Epithelial cell of prostate (primary cell): ENCODE results near the gene TESK2.
A peak's percentile ranks its signal among the peaks of the same experiment; 100 is the strongest.
"Not testable (repeated sequence)": the region's sequence is repeated elsewhere in the genome, so short reads cannot be mapped to it uniquely, and the experiment has no call there.

Experiments used
- DNase-seq: peaks from one replicate; pipeline ENCODE4 v3.0.0-alpha.2; 2011; ENCODE audit warnings: low read depth, low spot score
- H3K27ac ChIP-seq: fragments of 450-650 bp; 2 replicates; pipeline ENCODE4 v1.5.1; 2017; ENCODE audit warnings: mild to moderate bottlenecking

Gene TESK2

DNA sequence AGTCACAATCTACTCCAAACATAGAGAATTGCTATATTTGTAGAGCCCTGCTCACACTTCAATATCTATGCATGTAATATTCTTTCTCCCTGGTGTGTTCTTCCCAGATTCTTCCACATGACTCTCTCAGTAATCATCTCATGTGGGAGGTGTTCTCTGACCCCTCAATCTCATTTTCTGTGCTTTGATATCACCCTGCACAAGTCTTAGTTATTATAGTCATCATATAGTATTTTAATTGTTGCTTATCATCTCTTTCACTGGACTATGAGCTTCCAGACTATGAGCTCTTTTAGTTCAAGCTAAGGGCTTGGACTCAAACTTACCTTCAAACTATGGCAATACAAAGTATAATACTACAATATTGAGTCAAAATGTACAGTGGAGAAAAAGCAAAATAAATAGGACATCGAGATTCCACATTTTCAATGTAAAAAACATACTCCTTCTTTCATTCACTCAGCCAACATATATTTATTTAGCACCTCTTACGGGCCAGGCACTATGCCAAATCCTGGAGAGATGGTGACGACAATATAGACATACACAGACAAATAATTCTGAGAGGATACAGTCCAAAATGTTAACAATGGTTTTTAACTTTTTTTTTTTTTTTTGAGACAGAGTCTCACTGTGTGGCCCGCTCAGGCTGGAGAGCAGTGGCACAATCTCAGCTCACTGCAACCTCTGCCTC lies 12.7 kb downstream of the TESK2 start:
- no peak for DNase-seq

DNA sequence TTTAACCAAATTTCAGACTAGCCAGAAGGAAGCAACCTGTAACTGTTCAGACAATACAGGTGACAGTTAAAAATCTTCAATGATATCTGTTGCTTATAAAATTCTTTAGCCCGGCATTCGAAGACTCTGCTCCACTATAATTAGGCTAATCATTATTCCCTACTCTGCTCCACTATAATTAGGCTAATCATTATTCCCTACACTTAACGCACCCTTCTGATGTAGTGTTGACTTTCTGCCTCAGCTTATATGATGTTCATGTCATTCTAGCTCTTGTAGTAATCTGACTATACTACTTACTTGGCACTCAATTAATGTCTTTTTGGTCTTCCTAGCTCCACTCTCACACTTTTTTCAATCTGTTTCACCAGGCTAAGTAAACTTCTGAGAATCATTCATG lies 13.3 kb downstream of the TESK2 start:
- no peak for DNase-seq
- no peak overlapping the region for H3K27ac ChIP-seq

More for the DNA sequence above, 12.7 kb downstream of the TESK2 start:
- H3K27ac ChIP-seq, result no peak overlapping the region

DNA sequence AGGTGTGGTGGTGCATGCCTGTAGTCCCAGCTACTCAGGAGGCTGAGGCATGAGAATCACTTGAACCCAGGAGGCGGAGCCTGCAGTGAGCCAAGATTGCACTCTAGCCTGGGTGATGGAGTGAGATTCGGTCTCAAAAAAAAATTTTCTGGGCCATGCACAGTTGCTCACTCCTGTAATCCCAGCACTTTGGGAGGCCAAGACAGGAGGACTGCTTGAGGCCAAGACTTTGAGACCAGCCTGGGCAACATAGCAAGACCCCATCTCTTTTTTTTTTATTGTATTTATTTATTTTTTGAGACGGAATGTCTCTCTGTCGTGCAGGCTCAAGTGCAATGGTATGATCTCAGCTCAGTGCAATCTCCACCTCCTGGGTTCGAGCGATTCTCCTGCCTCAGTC lies 16.8 kb downstream of the TESK2 start:
- H3K27ac ChIP-seq, DNase-seq: not testable (repeated sequence)

DNA sequence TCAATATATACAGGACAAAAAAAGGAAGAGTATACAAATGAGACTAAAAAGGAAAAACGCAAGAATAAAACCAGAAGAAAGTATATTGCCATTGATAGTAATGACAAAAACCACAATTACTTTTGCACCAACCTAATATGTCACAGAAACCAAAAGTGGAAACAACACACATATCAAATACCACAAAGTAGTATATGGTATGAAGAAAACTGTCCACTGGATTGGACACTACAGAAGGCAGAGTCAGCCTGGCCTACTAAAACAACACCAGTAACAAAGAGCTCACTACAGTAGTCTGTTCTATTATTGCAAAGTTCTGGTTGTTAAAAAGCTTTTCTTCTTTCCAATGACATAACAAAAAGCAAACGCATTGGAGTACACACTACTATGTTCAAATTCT lies 17.7 kb downstream of the TESK2 start:
- no peak for DNase-seq
- H3K27ac ChIP-seq, result no peak overlapping the region

DNA sequence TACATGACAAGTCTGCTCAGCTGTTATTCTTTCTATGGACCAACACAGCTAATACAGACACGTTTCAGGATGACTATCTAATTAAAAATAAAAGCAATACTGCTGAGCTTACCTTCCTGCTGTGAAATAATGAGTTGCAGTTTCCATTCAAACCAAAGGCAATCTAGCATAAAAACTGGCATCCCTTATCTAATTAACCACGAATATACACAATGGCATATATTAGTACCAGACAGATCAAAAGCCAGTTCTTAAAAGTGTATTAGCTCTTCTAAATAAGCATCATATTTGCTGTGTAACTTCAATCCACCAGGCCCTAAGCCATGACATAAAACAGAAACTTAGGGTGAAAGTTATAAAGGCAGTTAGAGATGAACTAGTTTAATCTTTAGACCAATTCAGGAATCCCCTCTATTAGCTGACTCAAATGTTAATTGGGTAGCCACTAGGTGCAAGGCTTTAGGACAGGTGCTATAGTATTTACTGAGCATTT lies 20.6 kb downstream of the TESK2 start:
- no peak for DNase-seq
- no peak overlapping the region for H3K27ac ChIP-seq

DNA sequence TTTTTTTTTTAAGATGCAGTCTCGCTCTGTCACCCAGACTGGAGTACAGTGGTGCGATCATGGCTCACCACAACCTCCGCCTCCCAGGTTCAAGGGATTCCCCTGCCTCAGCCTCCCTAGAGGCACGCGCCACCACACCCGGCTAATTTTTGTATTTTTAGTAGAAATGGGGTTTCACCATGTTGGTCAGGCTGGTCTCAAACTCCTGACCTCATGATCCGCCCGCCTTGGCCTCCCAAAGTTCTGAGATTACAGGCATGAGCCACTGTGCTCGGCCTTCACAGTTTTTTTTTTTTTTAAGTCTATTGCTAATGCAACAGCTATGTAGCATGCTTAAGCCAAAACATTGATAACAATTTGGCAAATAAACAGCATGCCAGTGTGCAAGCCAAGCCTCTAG lies 23.6 kb downstream of the TESK2 start:
- not testable (repeated sequence) for H3K27ac ChIP-seq, DNase-seq

DNA sequence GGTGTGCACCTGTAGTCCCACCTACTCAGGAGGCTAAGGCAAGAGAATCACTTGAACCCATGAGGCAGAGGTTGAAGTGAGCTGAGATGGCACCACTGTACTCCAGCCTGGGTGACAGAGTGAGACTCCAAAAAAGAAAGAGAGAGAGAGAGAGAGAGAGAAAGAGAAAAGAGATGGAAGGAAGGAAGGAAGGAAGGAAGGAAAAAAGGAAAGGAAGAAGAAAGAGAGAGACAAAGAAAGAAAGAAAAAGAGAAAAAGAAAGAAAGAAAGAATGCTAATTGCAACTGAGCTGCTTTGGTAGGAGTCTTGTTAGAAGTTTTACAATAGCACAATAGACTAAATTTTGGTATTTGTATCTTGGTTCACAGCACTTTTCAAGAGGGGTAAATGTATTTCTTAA lies 25.7 kb downstream of the TESK2 start:
- no peak for DNase-seq
- no peak overlapping the region for H3K27ac ChIP-seq

DNA sequence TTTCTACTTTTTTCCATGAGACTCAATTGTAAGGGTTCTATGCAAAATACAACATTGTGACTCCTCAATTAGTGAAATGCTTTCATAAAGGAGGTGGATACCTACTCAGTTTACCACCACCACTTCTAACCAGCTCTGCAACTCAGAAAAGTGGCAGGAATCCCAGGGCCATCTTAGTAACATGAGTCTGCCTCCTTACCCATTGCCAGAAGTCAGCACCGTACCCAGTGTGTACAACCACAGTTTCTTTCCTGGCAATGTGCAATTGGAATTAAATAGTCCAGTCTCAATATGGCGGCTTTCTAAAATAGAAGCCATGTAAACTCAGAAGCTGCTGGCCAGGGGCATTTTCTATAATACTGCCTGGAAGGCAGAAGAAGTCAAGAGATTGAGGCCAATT lies 32.1 kb downstream of the TESK2 start:
- H3K27ac ChIP-seq, result no peak overlapping the region
- DNase-seq, result no peak

DNA sequence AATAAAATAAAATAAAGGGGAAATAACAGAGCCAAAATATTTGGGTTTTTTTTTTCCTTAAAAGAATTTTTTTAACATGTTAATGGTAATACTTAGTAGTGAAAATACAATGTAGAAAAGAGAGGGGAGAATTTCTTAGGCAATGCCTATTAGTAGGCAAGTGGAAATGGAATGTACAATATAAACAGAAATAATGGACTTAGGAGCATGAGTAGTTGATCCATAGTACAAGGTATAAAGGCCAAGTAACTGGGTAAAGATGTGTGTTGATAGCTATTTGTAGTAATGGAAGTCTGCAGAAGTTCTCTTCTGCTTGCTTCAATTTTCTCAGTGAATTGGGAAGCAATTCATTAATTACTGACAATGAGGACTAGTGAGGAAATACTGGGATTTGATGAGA lies 34.4 kb downstream of the TESK2 start:
- no peak overlapping the region for H3K27ac ChIP-seq
- no peak for DNase-seq

DNA sequence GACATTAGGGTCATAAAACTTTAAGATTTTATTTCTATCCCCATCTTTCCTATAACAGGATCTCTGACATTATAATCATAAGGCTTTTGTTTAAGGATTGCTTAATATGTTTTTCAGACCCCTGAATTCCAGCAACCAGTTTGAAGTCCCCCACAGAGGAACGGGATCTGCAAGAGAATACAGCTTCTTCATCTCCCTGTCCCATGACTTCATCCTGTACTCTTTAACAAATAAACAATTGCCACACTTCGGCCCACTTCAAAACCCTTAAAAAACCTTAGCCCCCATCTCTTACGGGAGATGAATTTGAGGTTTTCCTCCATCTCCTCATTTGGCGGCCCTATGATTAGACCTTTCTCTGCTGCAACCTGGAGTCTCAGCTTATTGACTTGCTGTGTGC lies 35.8 kb downstream of the TESK2 start:
- H3K27ac ChIP-seq, result no peak overlapping the region
- no peak for DNase-seq

DNA sequence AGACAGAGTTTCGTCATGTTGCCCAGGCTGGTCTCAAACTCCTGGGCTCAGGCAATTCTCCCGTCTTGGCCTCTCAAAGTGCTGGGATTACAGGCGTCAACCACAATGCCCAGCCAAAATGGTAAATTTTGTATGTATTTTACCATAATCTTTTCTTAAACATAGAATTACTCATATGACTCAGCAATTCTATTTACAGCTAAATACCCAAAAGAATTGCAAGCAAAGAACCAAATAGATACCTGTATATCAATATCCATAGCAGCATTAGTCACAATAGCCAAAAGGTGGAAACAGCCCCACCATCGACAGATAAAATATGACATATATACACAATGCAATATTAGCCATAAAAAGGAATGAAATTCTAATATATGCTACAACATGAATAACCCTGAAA lies 36.5 kb downstream of the TESK2 start:
- no peak for DNase-seq
- no peak overlapping the region for H3K27ac ChIP-seq

DNA sequence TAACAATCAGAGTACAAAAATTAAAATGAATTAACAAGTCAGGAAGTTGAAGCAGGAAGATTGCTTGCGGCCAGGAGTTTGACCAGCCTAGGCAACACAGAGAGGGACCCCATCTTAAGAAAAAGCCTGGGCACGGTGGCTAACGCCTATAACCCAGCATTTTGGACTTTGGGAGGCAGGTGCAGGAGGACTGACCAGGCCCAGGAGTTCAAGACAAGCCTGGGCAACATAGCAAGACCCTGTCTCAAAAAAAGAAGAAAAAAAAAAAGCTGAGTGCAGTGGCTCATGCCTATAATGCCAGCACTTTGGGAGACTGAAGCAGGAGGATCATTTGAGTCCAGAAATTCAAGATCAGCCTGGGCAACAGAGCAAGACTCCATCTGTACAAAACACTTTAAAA lies 38.5 kb downstream of the TESK2 start:
- no peak for DNase-seq
- H3K27ac ChIP-seq, result no peak overlapping the region

DNA sequence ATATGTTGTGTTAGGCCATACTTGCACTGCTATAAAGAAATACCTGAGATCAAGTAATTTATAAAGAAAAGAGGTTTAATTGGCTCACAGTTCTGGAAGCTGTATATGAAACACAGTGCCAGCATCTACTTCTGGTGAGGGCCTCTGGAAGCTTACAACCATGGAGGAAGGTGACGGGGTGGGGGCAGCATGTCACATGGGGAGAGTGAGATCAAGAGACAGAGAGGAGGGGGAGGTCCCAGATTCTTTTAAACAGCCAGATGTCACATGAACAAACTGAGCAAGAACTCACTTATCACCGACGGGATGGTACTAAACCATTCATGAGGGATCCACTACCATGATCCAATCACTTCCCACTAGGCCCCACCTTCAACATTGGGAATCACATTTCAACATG lies 42.6 kb downstream of the TESK2 start:
- H3K27ac ChIP-seq, result no peak overlapping the region
- no peak for DNase-seq

DNA sequence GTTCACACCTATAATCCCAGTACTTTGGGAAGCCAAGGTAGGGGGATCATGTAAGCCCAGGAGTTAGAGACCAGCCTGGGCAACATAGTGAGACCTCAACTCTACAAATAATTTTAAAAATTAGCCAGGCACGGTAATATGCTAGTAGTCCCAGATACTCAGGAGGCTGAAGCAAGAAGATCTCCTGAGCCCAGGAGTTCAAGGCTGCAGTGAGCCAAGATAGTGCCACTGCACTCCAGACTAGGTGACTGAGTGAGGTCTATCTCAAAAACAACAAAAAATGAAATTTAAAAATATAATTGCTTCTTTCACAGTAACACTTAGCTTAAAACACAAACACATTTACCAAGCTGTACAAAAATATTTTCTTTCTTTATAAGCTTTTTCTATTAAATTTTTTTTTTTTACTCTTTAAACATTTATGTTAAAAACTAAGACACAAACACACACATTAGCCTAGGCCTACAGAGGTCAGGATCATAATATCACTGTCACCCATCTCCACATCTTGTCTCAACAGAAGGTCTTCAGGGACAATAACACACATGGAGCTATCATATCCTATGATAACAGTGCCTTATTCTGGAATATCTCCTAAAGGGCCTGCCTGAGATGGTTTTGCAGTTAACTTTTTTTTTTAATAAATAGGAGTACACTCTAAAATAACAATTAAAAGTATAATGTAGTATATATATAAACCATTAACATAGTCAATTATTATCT lies 43.9 kb downstream of the TESK2 start:
- no peak for DNase-seq
- no peak overlapping the region for H3K27ac ChIP-seq

DNA sequence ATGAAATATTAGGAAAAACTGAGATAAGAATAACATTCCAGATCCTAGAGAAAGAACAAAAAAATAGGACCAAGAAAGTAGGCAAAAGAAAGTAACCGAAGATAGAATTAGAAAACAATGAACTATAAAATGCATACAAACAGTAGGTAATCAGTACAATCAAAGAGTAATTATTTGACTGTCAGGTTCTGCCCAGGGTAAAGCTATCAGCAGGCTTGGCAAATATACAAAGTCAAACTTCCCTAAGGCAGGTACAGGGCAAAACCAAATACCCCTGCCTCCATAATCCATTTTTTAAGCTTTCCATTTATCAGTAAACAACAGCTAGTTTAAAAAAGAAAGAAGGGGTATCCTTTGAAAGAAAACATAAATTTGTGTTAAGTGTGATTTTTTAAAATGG lies 44.4 kb downstream of the TESK2 start:
- H3K27ac ChIP-seq, result no peak overlapping the region
- DNase-seq, result no peak

DNA sequence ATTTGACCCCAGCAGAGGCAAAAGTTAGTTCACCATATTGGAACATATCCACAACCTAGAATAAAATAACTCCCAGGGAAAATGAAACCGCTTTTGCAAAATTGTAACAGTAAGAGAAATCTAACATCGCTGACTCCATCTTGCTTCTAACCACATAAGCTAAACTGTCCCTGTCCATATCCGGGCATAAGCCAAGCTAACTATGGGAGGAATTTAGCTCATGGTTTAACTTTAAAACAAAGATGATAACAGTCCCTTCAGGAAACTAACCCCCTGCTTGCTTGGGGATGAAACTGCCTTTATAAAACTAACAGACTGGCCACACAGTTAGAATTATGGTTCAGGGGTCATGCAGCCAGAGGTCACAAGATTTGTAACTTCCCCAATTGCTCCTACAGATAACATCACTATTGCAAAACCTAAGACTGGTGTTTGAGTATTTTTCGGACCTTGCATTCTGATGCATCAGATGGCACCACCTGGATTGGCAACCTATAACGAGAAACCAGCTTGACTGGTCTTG lies 46.3 kb downstream of the TESK2 start:
- no peak for DNase-seq
- no peak overlapping the region for H3K27ac ChIP-seq

DNA sequence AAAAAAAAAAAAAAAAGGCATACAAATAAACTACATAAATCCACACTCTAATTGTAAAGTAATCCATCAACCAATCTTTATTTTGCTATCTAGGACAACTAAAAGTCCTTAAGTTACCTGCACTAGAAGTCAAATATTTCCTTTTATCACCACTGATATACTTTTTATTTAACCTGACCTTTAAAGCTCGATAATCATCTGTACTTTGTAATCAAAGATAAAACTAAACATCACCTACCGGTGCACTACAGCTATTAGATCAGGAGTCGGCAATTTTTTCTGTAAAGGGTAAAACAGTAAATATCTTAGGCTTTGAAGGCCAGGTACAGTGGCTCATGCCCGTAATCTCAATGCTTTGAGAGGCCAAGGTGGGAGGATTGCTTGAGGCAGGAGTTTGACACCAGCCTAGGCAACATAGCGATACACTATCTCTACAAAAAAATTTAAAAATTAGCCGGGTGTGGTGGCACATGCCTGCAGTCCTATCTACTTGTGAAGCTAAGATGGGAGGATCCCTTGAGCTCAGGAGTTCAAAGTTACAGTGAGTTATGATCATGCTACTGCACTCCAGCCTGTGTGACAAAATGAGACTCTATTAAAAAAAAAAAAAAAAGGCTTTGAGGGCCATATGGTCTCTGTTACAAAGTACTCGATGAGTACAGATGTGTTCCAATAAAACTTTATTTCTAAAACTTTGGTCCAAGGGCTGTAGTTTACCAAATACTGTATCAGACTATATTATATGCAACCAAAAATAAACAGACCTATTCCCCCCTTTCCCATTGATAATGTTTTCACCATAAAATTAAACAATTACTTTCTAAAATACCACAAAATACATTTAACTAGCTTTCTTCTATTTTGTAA lies 47.1 kb downstream of the TESK2 start:
- DNase-seq, result no peak
- H3K27ac ChIP-seq, result no peak overlapping the region

DNA sequence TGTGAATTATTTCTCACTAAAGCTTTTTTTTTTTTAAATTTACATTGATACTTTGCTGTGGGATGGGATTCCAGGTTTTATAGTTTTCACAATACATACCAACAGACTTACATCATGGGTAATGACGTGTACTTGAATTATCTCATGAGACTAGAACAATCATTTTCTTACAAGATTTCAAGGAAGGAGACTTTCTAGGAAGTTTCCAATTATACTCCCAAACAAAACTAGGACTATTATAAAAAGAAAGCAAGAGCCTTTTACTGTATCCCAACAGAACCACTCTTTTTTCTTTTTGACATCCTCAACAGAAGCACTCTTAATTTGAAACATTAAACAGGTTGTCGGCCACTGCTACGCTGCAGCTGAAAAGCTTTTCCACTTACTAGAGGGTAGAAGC lies 48.7 kb downstream of the TESK2 start:
- no peak for DNase-seq
- peak overlapping the region; percentile 15 for H3K27ac ChIP-seq

DNA sequence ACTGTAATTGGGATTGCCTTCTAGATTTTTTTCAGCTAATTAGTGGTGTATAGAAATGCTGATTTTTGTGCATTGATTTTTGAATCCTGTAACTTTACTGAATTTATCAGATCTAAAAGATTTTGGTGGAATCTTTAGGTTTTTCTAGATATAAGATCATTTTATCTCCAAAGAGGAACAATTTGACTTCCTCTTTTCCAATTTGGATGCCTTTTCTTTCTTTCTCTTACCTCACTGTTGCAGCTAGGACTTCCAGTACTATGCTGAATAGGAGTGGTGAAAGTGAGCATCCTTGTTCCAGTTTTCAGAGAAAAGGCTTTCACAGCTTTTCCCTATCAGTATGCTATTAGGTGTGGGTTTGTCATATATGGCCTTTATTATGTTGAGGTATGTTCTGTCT lies 53.6 kb downstream of the TESK2 start:
- no peak for DNase-seq
- no peak overlapping the region for H3K27ac ChIP-seq

DNA sequence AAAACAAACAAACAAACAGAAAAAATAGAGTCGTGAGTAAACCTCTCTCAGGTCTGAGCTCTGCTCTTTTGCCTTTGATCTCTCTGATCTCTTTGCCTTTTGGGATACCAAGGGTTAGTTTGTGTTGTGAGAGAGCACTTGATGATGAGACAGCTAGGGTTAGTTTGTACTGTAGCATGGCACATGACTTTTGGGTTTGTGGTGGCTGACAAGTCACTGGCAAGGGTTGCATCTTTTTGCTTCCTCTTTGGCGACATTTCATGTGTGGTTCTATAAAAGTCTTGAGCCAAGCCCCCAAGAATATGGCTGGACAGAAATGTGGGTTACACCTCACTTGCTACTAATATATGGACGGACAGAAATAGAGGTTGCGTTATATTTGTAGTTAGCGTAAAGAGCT lies 60.5 kb downstream of the TESK2 start:
- no peak overlapping the region for H3K27ac ChIP-seq
- no peak for DNase-seq
